ENCODE measurements around the gene TESK2.

TESK2 gene

GRCh38 chr1:45348609-45348965, 142.4 kb downstream of the TESK2 start:
- TF ChIP-seq CTCF (IDR thresholded peaks at IDR 0.05; ENCODE audit: low read length, missing control alignments), result no peak
- peak; percentile 2 for DNase-seq (ENCODE audit: low read depth)
- H3K4me3 ChIP-seq (replicated peaks; ENCODE audit: low read depth, low read length), result no peak overlapping the region

- peak; percentile 30 for DNase-seq (ENCODE audit: low read depth)
- H3K4me3 ChIP-seq (replicated peaks; ENCODE audit: low read depth, low read length), result no peak overlapping the region
- no peak for TF ChIP-seq CTCF (IDR thresholded peaks at IDR 0.05; ENCODE audit: low read length, missing control alignments)
Measured at GRCh38 chr1:45348020-45348419, 142.9 kb downstream of the TESK2 start.

GRCh38 chr1:45346473-45346872, 144.5 kb downstream of the TESK2 start:
- DNase-seq (ENCODE audit: low read depth), result no peak
- TF ChIP-seq CTCF (IDR thresholded peaks at IDR 0.05; ENCODE audit: low read length, missing control alignments), result no peak
- H3K4me3 ChIP-seq (replicated peaks; ENCODE audit: low read depth, low read length), result no peak overlapping the region

GRCh38 chr1:45345014-45345413, 145.9 kb downstream of the TESK2 start:
- no peak for TF ChIP-seq CTCF (IDR thresholded peaks at IDR 0.05; ENCODE audit: low read length, missing control alignments)
- no peak overlapping the region for H3K4me3 ChIP-seq (replicated peaks; ENCODE audit: low read depth, low read length)
- DNase-seq (ENCODE audit: low read depth), result no peak

GRCh38 chr1:45344499-45344898, 146.5 kb downstream of the TESK2 start:
- TF ChIP-seq CTCF (IDR thresholded peaks at IDR 0.05; ENCODE audit: low read length, missing control alignments), result no peak
- H3K4me3 ChIP-seq (replicated peaks; ENCODE audit: low read depth, low read length), result no peak overlapping the region
- DNase-seq (ENCODE audit: low read depth), result no peak

GRCh38 chr1:45340816-45341466, 150.0 kb downstream of the TESK2 start:
- no peak for TF ChIP-seq CTCF (IDR thresholded peaks at IDR 0.05; ENCODE audit: low read length, missing control alignments)
- DNase-seq (ENCODE audit: low read depth), result peak; percentile 10
- H3K4me3 ChIP-seq (replicated peaks; ENCODE audit: low read depth, low read length), result peak overlapping the region; percentile 68

Data from fibroblast of pulmonary artery (primary cell).